A549 (cell line): Measurements from ENCODE around the gene RD3L. TPM values are rescaled to one million over a fixed set of nuclear protein-coding genes. Genes with fewer than 3 reads are reported as not detected.

ENCODE experiments used
- ATAC-seq, 2 experiments: fragments of 200-7000 bp in 1 of 2; fragments of >200 bp in 1 of 2; cut with Nextera tagmentation in 1 of 2; cut with Tn5 transposase in 1 of 2; 3 replicates each; pipeline versions ENCODE4 v1.8.0 to v1.9.1; 2018 to 2020; ENCODE audit warnings: mild to moderate bottlenecking in 1 of 2, moderate library complexity in 1 of 2
- CTCF ChIA-PET: fragments of 300-600 bp; sonication (Branson Sonifier 250); formaldehyde crosslinking; extraction: SDS; loops from one replicate; lab custom pipeline; 2021; ENCODE audit warnings: antibody characterized with exemption, inconsistent platforms; lab: Yijun Ruan, JAX
- POLR2A ChIA-PET: fragments of 350-600 bp; formaldehyde crosslinking; extraction: SDS; loops from one replicate; lab custom pipeline; 2021; ENCODE audit warnings: antibody characterized with exemption, inconsistent platforms; lab: Yijun Ruan, JAX
- DNase-seq, 2 experiments: peaks; one replicate each; pipeline versions ENCODE4 v3.0.0 to v3.0.0-alpha.2; 2011 to 2016; ENCODE audit warnings: low read depth in 1 of 2, low spot score in 1 of 2
- FAIRE-seq: peaks from 2 replicates; lab custom pipeline; 2011; peaks lifted over from hg19 to GRCh38; lab: Jason Lieb, UNC
- H3K27ac ChIP-seq, 2 experiments: fragments of >200 bp; sonication (Bioruptor Twin); formaldehyde crosslinking; 3 replicates each; pipeline ENCODE4 v1.5.1; 2016 to 2017
- H3K4me1 ChIP-seq: fragments of >200 bp; sonication (Bioruptor Twin); formaldehyde crosslinking; 3 replicates; pipeline ENCODE4 v1.6.1; 2016
- H3K4me2 ChIP-seq: fragments of >200 bp; sonication (Bioruptor Twin); formaldehyde crosslinking; 3 replicates; pipeline ENCODE4 v1.6.1; 2016
- H3K4me3 ChIP-seq: fragments of >200 bp; sonication (Bioruptor Twin); formaldehyde crosslinking; 3 replicates; pipeline ENCODE4 v1.5.1; 2016
- H3K9me3 ChIP-seq: fragments of >200 bp; sonication (Bioruptor Twin); formaldehyde crosslinking; 3 replicates; pipeline ENCODE4 v1.6.1; 2016
- BHLHE40 ChIP-seq: IDR thresholded peaks from 2 replicates; pipeline ENCODE4 v1.6.1; 2012; ENCODE audit warnings: low read depth, low read length, inconsistent platforms
- CBX2 ChIP-seq: fragments of 200-600 bp; sonication (generic); IDR thresholded peaks from 2 replicates; pipeline ENCODE4 v1.6.1; 2016; ENCODE audit warnings: low read depth, mild to moderate bottlenecking, borderline replicate concordance
- CEBPB ChIP-seq, 2 experiments: fragments of >200 bp in 1 of 2; sonication (Bioruptor Twin) in 1 of 2; formaldehyde crosslinking in 1 of 2; IDR thresholded peaks; 2 replicates each; pipeline ENCODE4 v1.6.1; 2012 to 2016
- CTCF ChIP-seq: fragments of >200 bp; sonication (Bioruptor Twin); formaldehyde crosslinking; IDR thresholded peaks from 3 replicates; pipeline ENCODE4 v1.5.1; 2016
- E2F6 ChIP-seq: IDR thresholded peaks from 2 replicates; pipeline ENCODE4 v1.6.1; 2012; ENCODE audit warnings: low read depth, borderline replicate concordance
- EHMT2 ChIP-seq: fragments of 200-600 bp; sonication (generic); IDR thresholded peaks from 2 replicates; pipeline ENCODE4 v1.6.1; 2016; ENCODE audit warnings: antibody characterized with exemption, low read depth, mild to moderate bottlenecking, moderate library complexity
- ELK1 ChIP-seq: fragments of 150-350 bp; IDR thresholded peaks from 2 replicates; pipeline ENCODE4 v1.6.1; 2014; ENCODE audit warnings: low read depth, mild to moderate bottlenecking, low read length
- FOSB ChIP-seq: fragments of 250-450 bp; sonication (Bioruptor Pico); IDR thresholded peaks from 2 replicates; pipeline ENCODE4 v1.5.0; 2020; ENCODE audit warnings: mild to moderate bottlenecking, moderate library complexity
- HDAC2 ChIP-seq: fragments of 200-600 bp; sonication (generic); IDR thresholded peaks from 2 replicates; pipeline ENCODE4 v1.6.1; 2016
- HES2 ChIP-seq: fragments of >200 bp; sonication (Bioruptor Twin); formaldehyde crosslinking; IDR thresholded peaks from 2 replicates; pipeline ENCODE4 v1.6.1; 2016
- HOXA7 ChIP-seq: fragments of 250-450 bp; sonication (Bioruptor Pico); IDR thresholded peaks from 2 replicates; pipeline ENCODE4 v1.5.0; 2020; ENCODE audit warnings: mild to moderate bottlenecking, moderate library complexity
- HOXB13 ChIP-seq: fragments of 250-450 bp; sonication (Bioruptor Pico); IDR thresholded peaks from 2 replicates; pipeline ENCODE4 v1.5.0; 2020; ENCODE audit warnings: low read depth, mild to moderate bottlenecking, moderate library complexity
- JUN ChIP-seq, 2 experiments: fragments of >200 bp; sonication (Bioruptor Twin); formaldehyde crosslinking; IDR thresholded peaks; 2 replicates in 1 of 2; 3 replicates in 1 of 2; pipeline ENCODE4 v1.6.1; 2016 to 2017
- MAX ChIP-seq: IDR thresholded peaks from 2 replicates; pipeline ENCODE4 v1.6.1; 2012
- MAZ ChIP-seq: fragments of 150-350 bp; IDR thresholded peaks from 2 replicates; pipeline ENCODE4 v1.6.1; 2014; ENCODE audit warnings: antibody characterized with exemption, low read depth, low read length, borderline replicate concordance
- MYC ChIP-seq: IDR thresholded peaks from 2 replicates; pipeline ENCODE4 v1.6.1; 2012; ENCODE audit warnings: mild to moderate bottlenecking, inconsistent platforms, low read length, improper control_type of control experiment, borderline replicate concordance
- NPAS2 ChIP-seq: fragments of 250-450 bp; sonication (Bioruptor Pico); IDR thresholded peaks from 2 replicates; pipeline ENCODE4 v1.8.0; 2022; ENCODE audit warnings: mild to moderate bottlenecking, moderate library complexity, borderline replicate concordance
- NR3C1 ChIP-seq: fragments of >200 bp; sonication (Bioruptor Twin); formaldehyde crosslinking; IDR thresholded peaks from 3 replicates; pipeline ENCODE4 v1.6.1; 2017
- PBX3 ChIP-seq: IDR thresholded peaks from 2 replicates; pipeline ENCODE4 v1.6.1; 2012
- POLR2A ChIP-seq: IDR thresholded peaks from 2 replicates; pipeline ENCODE4 v1.6.1; 2012; ENCODE audit warnings: mild to moderate bottlenecking, low read length
- REST ChIP-seq: fragments of 200-600 bp; sonication (generic); IDR thresholded peaks from 2 replicates; pipeline ENCODE4 v1.6.1; 2016; ENCODE audit warnings: antibody characterized with exemption, mild to moderate bottlenecking, moderate library complexity
- RNF2 ChIP-seq: fragments of 200-600 bp; sonication (generic); IDR thresholded peaks from 2 replicates; pipeline ENCODE4 v1.6.1; 2016; ENCODE audit warnings: low read depth, mild to moderate bottlenecking, antibody characterized with exemption, moderate library complexity, borderline replicate concordance
- SMC3 ChIP-seq: fragments of >200 bp; sonication (Bioruptor Twin); formaldehyde crosslinking; IDR thresholded peaks from 3 replicates; pipeline ENCODE4 v1.6.1; 2018; ENCODE audit warnings: inconsistent platforms
- SREBF2 ChIP-seq: fragments of 450-650 bp; IDR thresholded peaks from 2 replicates; pipeline ENCODE4 v1.6.1; 2014; ENCODE audit warnings: mild to moderate bottlenecking, moderate library complexity
- ZC3H11A ChIP-seq: fragments of 450-650 bp; IDR thresholded peaks from 2 replicates; pipeline ENCODE4 v1.6.1; 2014; ENCODE audit warnings: antibody characterized with exemption, mild to moderate bottlenecking
- ZNF302 ChIP-seq: fragments of 250-450 bp; sonication (Bioruptor Pico); IDR thresholded peaks from 2 replicates; pipeline ENCODE4 v1.9.0; 2021; ENCODE audit warnings: inconsistent platforms, mild to moderate bottlenecking, moderate library complexity
- WGBS: methylation state at CpG from one replicate; pipeline ENCODE4 v1.1.6; 2017; ENCODE audit errors: missing lambda C conversion rate; 5-methylcytosine and 5-hydroxymethylcytosine counted together
- polyA plus RNA-seq, 4 experiments: library from polyadenylated mRNA; depleted of rRNA in 3 of 4; stranded (reverse); fragments of >200 nt; fragmentation: RNase III in 1 of 4; extraction: RNeasy Plus Mini Kit Qiagen cat#74134 plus additional on column Dnase treatment in 1 of 4; gene quantifications; 2 replicates in 3 of 4; 3 replicates in 1 of 4; pipeline ENCODE4 v1.2.3, GENCODE V29; 2011 to 2017

RD3L gene
- polyA plus RNA-seq, 2 of the 4 experiments (the other 2 are of a cell fraction) = not detected

GRCh38 chr14:103969961-103970360, 27.6 kb upstream of the RD3L start:
- CTCF ChIA-PET = interaction anchor here (0.8 to 4.3 kb wide), 2 partner anchors 11 to 49 kb away, joined by 4 to 17 read pairs; a partner anchor contains a TSS
- H3K4me3 ChIP-seq = no peak overlapping the region

GRCh38 chr14:103966631-103967030, 24.3 kb upstream of the RD3L start:
- CTCF ChIA-PET = interaction anchor here (0.9 to 4.3 kb wide), 2 partner anchors 14 to 158 kb away, joined by 4 to 17 read pairs; no protein-coding TSS in a partner anchor
- Histone ChIP-seq H3K9me3 (no peaks in the 10 kb centered on the region), H3K4me3 (no peak overlapping the region), H3K4me1 (no peaks in the 10 kb centered on the region), H3K4me2 (no peak overlapping the region), H3K27ac (no peak overlapping the region)
- no peak for DNase-seq
- FAIRE-seq = no peak
- ATAC-seq = no peak
- POLR2A ChIA-PET = no interaction called here
- TF ChIP-seq SMC3 (no peak), BHLHE40 (no peak), RNF2 (no peak), CBX2 (no peak), ZNF302 (CRISPR knock-in tag) (no peak), MYC (no peak), NPAS2 (CRISPR knock-in tag) (no peak), EHMT2 (no peak), REST (no peak), NR3C1 (no peak)

More at GRCh38 chr14:103969961-103970360, 27.6 kb upstream of the RD3L start:
- no peak overlapping the region for H3K4me2 ChIP-seq
- no peak for FAIRE-seq
- POLR2A ChIA-PET = no interaction called here
- TF ChIP-seq PBX3 (no peak), FOSB (CRISPR knock-in tag) (no peak), MAZ (no peak), ZC3H11A (no peak), HDAC2 (no peak), POLR2A (no peak), RNF2 (no peak), SREBF2 (no peak), HOXB13 (CRISPR knock-in tag) (no peak), BHLHE40 (no peak), JUN (IDR thresholded peaks at IDR 0.05) (no peak), E2F6 (no peak), HOXA7 (CRISPR knock-in tag) (no peak), MYC (no peak), ELK1 (no peak), HES2 (no peak), MAX (no peak), CEBPB (IDR thresholded peaks at IDR 0.05) (no peak), CTCF (no peak)
- TF ChIP-seq, all 56 proteins: peak for 0
- ATAC-seq (peak in 1 of 2 experiments; percentile 19; a peak in 1 of 6 replicates), DNase-seq (no peak)
- H3K27ac ChIP-seq = no peak overlapping the region
- WGBS = 56% methylated on average over 4 of the region's 4 CpGs
- no peaks in the 10 kb centered on the region for H3K4me1 ChIP-seq
- H3K9me3 ChIP-seq = no peaks in the 10 kb centered on the region
